ENCODE data around the gene SRMS. TPM values are rescaled to one million over a fixed set of nuclear protein-coding genes. Genes with fewer than 3 reads are reported as not detected.
A peak's percentile ranks its signal among the peaks of the same experiment; 100 is the strongest.
"Not testable (repeated sequence)": the region's sequence is repeated elsewhere in the genome, so short reads cannot be mapped to it uniquely, and the experiment has no call there.

SRMS gene
- polyA plus RNA-seq, 10 donors, result 0.23 TPM; not detected in 9

DNA sequence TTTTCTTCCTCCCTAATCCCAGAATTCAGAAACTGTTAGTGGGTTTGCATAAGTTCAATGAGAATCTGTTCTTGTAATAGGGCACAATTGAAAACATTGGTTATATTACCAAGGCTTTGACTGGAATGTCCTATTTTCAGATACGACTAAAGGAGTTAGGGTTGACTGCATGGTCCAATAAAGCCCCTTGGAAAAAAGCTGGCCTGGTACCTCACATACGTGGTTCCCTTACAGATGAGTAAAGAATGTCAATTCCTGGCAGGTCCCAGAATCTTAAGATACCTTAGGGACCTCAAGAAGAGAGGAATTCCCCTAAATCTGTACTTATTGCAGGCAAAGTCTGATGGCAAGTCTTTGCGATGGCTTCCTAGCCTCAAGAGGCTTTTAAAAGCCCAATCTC lies 22.4 kb downstream of the SRMS start:
- no peak for DNase-seq

DNA sequence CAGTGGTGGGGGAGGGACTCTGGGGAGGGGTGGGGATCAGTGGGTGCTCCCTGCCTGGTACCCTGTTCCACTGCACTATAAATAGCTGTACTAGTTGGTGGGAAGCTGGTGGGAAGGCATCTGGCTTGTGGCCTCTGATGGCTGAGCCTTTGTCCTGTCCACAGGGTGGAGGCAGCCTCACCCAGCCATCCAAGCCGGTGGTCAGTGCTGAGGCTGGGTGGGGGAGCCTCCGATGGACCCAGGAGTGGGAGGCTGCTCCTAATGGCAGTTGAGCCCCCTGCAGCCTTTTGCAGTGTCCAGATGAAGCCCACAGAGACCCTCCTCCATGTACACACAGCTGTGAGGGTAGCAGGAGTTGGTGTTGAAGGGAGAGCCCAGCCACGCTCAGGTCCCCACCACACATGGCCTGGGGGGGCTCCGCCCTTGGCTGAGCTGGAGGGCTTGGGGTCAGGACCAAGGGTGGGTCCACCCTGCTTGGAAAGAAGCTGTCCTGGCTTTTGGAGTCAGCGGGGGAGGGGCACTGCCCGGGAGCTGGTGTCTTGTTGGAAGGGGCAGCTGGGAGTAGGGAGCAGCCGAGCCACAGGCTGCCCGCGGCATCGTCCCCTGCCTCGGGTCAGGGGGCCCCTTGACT lies 24.5 kb downstream of the SRMS start:
- DNase-seq, result no peak

DNA sequence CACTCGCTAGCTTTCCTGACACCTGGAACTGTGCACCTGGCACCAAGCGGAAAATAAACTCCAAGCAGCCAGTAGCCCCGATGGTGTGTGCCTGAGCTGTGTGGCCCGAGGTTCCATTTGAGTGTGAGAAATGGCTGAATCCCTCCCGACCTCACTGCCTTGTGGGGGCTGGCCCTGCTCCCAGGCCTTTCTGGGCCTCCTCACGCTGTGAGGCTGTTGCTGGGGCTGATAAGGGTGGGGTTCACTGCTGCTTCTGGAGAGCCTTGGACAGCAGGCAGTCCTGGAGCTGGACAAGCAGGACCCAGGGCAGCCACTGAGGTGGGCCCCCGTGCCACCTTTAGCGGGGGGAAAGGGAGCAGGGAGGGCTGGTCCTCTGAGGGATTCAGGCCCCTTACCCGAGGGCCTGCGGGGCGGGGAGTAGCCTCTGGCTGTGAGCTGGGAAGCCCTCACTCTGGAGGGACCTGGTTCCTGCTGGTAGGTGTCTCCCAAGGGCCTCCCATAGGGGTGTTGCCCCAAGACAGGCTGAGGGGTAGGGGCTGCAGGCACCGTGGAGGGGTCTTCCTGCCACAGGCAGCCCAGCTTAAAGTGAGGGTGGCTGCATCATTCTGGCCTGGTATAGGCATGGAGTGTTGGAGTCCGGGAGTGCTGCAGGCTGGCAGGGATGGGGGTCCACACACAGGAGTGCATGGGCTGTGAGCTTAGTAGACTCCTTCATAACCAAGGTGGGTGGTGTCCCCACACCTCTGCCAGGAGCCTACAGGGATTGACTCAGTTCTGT lies 25.3 kb downstream of the SRMS start:
- DNase-seq, result no peak

DNA sequence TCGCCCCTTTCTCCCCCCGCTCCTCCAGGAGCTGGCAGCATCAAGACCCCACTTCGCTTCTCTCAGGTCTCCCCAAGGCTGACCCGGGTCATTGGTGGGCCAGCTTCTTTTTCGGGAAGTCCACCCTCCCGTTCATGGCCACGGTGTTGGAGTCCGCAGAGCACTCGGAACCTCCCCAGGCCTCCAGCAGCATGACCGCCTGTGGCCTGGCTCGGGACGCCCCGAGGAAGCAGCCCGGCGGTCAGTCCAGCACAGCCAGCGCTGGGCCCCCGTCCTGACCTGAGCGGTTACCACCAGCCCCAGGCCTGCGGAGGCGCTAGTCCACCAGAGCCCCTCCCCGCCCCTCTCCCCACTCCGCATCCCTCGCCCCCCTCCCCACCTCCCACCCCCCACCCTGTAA lies 25.9 kb downstream of the SRMS start:
- no peak for DNase-seq

DNA sequence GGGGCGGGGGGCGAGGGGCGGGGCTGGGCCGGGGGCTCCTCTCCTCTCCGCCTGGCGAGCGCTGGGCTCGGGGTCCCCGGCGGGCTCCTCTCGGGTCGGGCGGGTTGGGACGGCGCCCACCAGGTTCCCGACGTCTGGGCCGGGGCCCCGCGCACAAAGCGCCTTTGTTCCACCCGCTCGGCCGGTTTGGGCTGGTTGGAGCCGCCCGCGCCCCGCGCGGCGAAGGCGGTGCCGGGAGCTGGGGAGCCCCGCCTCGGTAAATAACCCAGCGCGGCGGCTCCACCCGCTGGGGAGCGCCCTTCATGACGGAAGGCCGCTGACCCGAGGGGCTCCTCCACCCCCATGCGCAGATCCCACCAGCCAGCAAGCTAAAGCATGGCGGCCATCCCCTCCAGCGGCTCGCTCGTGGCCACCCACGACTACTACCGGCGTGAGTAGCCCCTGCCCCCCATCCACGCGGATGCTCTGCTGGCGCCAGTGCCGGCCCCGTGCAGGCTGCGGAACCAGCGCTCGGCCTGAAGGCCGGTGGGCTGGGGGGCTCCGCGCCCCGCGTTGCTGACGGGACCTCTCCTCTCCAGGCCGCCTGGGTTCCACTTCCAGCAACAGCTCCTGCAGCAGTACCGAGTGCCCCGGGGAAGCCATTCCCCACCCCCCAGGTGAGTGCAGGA lies 26.5 kb downstream of the SRMS start:
- peak; percentile 74 to 92 (median 84) for DNase-seq

DNA sequence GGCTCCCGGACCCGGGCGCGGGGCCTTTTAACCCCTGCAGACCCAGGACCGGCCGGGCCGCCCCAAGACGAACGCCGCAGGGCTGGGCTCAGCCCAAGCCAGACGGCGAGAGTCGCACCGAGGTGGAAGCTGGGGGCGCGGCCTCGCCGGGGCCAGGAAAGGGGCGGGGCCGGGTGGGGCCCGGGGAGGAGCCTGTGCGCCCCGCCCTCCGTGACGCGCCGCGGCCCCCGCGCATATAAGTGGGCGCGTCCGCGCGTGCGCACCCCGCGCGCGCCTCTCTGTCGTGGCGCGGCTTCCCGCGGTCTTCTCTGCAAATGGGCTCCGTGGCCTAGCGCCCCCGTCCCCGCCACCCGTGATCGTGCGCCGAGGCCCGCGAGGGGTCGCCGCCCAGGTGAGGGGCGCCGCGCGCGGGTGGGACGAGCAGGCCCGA lies 27.0 kb downstream of the SRMS start, which contains the start of gene PPDPF:
TSS of gene PPDPF (plus strand) at position 262 of the 430 bp plus-strand sequence. CDS start 544 bp downstream, outside the sequence.
- peak; percentile 85 to 95 (median 92) for DNase-seq

DNA sequence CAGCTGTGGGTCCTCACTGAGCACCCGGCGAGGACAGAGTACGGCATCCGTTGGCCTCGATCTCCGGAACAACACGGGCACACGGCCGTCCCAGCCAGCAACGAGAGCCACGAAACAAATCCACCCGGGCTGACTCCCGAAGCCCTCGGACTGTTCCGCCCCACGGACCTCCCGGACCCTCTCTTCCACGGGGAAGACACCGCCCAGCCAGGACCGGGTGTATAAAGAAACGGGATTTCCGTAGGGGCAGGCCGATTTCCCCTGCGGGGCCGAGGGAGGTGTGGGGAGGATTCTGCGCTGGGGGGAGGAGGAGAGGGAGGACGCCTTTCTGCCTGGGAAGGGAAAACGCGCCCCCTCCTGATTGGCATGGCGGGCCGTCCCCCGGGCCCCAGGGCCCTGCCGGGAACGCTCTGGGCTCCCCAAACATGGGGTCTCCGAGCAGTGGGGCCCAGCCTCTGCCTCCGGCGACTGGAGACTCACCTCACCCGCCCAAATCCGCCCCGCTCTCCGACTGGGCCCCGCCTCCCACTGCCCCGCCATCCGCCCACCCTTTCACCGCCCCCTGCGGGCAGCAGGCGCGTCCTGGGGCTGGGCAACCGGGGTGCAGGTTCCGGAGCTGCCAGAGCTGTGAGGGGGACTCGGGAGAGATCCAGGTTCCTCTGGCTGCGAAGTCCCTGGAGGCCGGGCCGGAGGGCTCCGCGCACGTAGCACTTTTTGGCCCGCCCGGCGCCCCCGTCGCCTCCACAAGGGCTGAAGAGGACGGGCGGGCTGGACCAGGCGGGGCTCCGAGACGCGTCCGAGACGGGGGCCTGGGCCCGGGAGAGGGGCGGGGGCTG lies 27.7 kb downstream of the SRMS start:
- DNase-seq, result peak in 1 of 3 donors; percentile 55

DNA sequence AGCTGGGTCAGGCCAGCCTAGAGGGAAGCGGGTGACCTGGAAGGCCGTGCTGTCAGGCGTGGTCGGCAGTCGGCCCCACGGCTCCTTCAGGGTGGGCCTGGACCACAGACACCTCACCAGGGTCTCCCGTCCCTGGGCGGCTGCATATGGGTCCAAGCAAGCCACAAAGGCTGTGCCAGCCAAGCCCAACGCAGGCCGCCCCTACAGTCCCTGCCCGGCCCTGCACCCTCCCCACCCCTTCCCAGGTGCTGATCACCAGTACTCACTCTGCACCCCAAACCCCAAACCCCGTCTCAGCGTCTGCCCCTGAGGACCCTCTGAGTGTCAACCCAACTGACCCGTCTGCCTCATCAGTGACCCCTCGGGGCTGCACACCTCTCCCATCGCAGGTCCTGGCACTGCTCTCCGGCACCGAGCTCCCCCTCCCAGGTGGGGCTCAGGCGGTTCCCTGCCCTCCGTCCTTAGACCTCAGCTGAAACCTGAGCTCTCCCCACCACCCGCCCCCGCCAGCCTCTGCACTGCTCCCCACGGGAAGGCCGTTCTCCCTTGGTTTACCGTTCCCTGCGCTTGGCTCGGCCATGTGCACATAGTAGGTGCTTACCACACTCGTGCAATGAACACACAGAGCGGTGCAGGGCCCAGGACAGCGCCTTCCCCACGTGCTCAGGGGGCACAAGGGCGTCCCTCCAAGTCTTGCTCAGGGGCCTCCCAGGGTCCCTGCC lies 28.4 kb downstream of the SRMS start:
- peak in 1 of 3 donors; percentile 10 for DNase-seq

DNA sequence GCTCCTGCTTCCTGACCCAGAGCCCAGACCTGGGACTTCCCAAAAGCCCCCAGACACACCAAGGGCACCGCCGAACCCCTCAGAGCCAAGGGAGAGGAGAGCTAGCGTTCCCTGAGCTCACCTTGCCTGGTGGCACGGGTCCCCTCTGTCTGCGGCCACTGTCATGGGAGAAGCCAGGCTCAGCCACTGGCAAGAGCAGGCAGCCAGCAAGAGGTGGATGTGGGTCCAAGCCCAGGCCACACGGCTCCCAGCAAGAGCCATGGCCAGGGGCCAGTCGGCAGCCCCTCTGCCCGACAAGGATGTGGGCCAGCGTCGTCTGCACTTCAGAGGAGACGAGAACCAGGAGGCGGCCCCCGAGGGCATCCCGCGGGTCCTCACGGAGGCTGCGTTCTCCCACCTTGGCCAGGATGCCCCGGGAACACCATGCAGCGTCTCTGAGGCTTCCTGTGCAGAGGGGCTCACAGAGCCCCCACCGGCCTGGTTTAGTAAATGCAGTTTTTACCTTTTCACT lies 29.1 kb downstream of the SRMS start:
- no peak for DNase-seq

DNA sequence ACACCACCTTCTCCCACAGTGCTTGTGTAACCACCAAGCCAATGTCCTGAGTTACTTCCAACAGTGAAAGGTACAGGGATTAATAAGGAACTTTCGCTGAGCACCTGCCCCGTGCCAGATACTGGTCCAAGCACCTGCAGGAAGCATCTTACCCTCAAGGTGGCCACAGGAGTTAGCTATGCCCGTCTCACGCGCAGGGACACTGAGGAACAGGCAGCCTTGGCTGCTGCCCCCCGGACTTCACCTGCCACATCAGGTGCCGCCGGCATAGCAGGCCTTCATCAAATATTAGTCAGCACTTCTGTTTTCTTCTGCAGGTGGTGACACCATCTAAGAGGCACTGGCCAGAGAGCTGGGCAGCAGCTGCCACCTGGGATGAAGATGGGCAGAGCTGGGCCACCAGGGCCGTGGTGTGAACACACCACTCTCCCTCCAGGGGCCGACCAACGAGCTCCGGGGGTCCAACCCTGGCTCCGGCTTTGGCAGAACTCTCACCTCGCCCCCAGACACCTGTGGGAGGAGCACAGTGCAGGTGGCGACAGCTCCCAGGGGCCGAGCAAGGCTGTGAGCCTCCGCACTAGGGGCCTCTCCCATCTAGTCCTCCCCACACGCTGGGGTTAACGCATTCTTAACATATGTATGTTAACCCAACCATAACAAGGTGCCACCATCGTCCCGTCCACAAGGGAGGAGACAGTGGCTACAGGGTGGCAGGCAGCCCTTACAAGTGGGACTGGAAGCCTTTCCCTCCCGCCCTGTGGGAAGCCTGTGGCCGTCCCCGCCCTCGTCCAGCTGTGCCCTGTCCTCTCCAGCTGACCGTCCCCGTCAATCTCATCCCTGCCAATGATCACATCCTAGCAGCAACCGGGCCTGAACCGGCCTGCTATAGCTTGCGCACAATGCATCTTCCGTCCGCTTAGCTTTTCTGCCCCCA lies 29.9 kb downstream of the SRMS start:
- DNase-seq, result no peak

DNA sequence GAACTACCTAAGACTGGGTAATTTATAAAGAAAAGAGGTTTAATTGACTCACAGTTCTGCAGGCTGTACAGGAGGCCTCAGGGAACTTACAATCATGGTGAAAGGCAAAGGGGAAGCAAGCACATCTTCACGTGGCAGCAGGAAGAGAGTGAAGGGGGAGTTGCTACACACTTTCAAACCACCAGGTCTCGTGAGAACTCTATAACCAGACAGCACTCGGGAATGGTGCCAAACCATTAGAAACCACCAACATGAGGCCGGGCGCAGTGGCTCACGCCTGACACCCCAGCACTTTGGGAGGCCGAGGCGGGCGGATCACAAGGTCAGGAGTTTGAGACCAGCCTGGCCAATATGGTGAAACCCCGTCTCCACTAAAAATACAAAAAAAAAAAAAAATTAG lies 33.0 kb downstream of the SRMS start:
- DNase-seq, result not testable (repeated sequence)

DNA sequence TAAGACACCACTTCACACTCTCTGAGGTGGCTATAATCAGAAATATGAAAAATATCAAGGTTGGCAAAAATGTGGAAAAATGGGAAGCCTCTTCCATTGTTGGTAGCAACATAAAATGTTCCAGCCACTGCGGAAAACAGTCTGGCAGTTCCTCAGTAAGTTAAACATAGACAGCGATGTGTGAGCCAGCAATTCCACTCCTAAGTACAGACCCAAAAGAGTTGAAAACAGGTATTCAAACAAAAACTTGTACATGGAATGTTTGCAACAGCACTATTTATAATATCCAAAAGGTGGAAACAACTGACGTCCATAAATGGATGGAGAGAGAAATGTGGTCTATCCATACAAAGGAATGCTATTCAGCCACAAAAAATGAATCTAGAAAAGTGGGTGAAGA lies 34.3 kb downstream of the SRMS start:
- no peak for DNase-seq

DNA sequence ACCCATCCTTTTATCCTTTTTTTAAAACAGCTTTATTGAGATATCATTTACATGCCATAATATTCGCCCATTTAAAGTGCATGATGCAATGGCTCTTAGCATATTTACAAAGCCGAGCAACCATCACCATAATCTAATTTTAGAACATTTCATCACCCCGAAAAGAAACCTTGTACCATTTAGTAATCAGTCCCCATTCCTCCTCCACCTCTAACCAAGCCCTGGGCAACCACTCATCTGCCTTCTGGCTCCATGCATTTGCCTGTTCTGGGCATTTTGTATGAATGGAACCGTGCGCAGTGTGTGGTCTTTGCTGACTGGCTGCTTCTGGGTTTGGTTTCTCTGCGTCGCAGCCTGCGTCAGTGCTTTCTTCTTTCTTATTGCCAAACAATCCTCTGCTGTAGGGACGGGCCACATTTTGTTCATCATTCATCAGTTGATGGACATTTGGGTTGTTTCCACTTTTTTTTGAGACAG lies 38.4 kb downstream of the SRMS start:
- no peak for DNase-seq

DNA sequence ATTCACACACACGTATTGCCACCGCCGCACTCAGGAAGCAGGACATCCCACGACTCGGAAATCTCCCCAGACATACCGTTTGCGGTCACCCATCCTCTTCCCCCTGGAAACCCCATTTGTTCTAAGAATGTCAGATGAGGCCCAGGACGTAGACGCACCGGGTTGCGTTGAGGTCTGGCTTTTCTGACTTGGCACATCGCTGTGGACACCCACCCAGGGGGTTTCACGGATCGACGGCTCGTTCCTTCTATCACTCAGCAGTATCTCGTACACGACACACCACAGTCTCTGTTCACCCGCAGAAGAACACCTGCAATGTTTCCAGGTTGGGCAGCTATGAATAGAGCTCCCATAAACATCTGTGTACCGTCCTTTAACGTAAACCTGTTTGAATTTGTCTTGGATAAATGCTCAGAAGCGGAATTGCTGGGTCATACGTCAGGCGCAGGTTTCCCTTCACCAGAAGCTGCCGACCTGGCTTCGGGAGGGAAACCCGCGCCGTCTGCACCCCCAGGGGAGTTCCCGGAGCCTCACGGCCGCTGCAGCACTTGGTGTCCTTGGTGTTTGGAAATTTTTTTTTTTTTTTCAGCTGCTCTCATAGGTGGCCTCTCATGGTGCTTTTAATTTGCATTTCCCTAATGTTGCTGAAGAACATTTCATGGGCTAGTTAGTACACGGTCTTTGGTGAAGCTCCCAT lies 39.3 kb downstream of the SRMS start:
- DNase-seq, result no peak

DNA sequence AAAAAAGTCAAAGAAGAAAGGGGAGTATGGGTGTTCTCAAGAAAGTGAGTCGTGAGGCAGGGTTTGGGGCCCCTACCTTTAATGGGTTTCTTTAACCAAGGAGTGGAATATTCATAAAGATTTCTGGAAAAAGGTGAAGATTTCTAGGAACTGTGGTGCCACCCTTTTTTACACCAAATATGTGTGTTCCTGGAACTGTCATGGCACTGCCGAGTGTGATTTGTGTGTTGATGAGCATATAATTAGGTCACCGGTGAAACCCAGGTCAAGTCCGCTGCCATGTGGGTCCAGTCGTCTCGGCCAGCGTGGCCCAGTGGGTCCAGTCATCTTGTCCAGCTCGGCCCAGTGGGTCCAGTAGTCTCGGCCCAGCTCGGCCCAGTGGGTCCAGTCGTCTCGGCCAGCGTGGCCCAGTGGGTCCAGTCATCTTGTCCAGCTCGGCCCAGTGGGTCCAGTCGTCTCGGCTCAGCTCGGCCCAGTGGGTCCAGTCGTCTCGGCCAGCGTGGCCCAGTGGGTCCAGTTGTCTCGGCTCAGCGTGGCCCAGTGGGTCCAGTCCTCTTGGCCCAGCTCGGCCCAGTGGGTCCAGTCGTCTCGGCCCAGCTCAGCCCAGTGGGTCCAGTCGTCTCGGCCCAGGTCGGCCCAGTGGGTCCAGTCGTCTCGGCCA lies 40.3 kb downstream of the SRMS start:
- no peak for DNase-seq

DNA sequence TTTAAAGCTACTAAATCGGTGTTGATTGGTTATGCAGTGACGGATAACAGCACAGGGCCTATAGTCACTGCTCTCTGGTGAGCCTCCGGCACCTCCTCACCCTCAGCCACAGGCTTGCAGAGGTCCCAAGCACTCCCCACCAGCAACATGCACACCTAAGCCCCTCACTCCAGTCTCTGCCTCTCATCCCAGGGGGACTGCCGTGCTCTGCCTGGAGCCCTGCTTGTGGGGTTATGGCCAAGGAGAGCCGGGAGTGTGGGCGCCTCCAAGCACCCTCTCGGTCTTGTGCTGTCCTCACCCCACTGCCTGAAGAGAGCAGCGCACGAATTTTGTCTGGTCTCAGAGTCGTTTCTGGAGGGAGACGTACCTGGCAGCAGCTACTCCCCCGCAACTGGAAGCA lies 41.8 kb downstream of the SRMS start:
- no peak for DNase-seq

DNA sequence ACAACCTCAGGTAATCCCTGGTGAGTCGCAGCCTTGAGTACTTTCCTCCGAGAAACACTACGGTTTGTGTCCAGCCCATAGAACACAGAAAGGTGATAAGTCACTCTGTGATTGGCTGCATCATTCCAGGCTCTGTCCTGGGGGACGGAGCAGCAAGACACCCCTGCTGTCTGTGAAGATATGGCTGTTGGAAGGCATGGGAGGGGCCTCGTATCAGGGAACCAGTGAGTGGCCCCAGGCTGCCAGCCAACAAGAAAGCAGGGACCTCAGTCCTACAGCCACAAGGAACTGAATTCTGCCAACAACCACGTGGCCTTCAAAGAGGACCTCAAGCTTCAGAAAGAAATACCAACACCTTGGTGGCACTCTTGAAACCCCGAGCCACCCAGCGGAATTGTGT lies 42.3 kb downstream of the SRMS start:
- no peak for DNase-seq

DNA sequence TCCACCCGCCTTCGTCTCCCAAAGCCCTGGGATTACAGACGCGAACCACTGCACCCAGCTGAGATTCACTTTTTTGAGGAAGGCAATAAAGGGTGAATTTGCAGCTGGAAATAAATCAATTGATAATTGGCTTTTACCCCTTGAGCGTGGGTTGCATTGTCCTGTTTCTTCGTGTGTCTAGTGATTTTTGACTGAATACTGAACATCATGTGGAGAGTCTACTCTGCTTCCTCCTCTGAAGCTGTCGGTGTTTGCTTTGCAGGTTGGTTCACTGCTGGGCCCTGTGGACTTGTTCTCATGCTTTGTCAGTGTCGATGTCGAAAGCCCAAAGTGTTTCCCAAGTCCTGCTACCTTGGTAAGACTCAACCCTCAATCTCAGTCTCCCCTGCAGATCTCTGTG lies 42.9 kb downstream of the SRMS start:
- no peak for DNase-seq

Measured in muscle of back (tissue), 11 donors.